HuH-7 (cell line): ENCODE results near the gene NOL3.
A peak's percentile ranks its signal among the peaks of the same experiment; 100 is the strongest.

Source experiments
- DNase-seq: peaks from one replicate; pipeline ENCODE4 v3.0.0; 2011; ENCODE audit warnings: low spot score

Gene NOL3

GRCh38 chr16:67170949-67171649 lies 761 bp downstream of the NOL3 start:
- no peak for DNase-seq

- no peak for DNase-seq
Measured at GRCh38 chr16:67173323-67173722, 3.0 kb downstream of the NOL3 start.

- DNase-seq, result peak; percentile 86
Measured at GRCh38 chr16:67173808-67174705, 3.7 kb downstream of the NOL3 start.

- no peak for DNase-seq
Measured at GRCh38 chr16:67174706-67175231, 4.4 kb downstream of the NOL3 start.

GRCh38 chr16:67176662-67177061 lies 6.3 kb downstream of the NOL3 start:
- no peak for DNase-seq

- peak; percentile 79 for DNase-seq
Measured at GRCh38 chr16:67177743-67178699, 7.7 kb downstream of the NOL3 start.

GRCh38 chr16:67179421-67180080 lies 9.2 kb downstream of the NOL3 start:
- DNase-seq, result no peak

- DNase-seq, result no peak
Measured at GRCh38 chr16:67180166-67180565, 9.8 kb downstream of the NOL3 start.

GRCh38 chr16:67181346-67181745 lies 11.0 kb downstream of the NOL3 start:
- DNase-seq, result no peak

- no peak for DNase-seq
Measured at GRCh38 chr16:67182288-67182687, 11.9 kb downstream of the NOL3 start.

GRCh38 chr16:67183284-67183626 lies 12.9 kb downstream of the NOL3 start:
- no peak for DNase-seq

GRCh38 chr16:67183627-67184452 lies 13.5 kb downstream of the NOL3 start, which contains the start of gene MATCAP1:
Gene MATCAP1, minus strand, starts transcription at chr16:67183963. Its CDS starts 3,353 bp downstream, at chr16:67180610.
- peak; percentile 99 for DNase-seq

- DNase-seq, result no peak
Measured at GRCh38 chr16:67184453-67184994, 14.2 kb downstream of the NOL3 start.

- DNase-seq, result peak; percentile 90
Measured at GRCh38 chr16:67184995-67185650, 14.8 kb downstream of the NOL3 start.

- DNase-seq, result no peak
Measured at GRCh38 chr16:67185651-67186134, 15.4 kb downstream of the NOL3 start.

- DNase-seq, result no peak
Measured at GRCh38 chr16:67186550-67186950, 16.2 kb downstream of the NOL3 start.

- no peak for DNase-seq
Measured at GRCh38 chr16:67187175-67187890, 17.0 kb downstream of the NOL3 start.

- DNase-seq, result no peak
Measured at GRCh38 chr16:67188323-67188722, 18.0 kb downstream of the NOL3 start.

- no peak for DNase-seq
Measured at GRCh38 chr16:67188798-67189197, 18.5 kb downstream of the NOL3 start.
